ENCODE measurements around the gene RCL1. TPM values are rescaled to one million over a fixed set of nuclear protein-coding genes. Genes with fewer than 3 reads are reported as not detected.

Gene RCL1
- polyA plus RNA-seq, 1 experiment: 5.1 TPM

DNA sequence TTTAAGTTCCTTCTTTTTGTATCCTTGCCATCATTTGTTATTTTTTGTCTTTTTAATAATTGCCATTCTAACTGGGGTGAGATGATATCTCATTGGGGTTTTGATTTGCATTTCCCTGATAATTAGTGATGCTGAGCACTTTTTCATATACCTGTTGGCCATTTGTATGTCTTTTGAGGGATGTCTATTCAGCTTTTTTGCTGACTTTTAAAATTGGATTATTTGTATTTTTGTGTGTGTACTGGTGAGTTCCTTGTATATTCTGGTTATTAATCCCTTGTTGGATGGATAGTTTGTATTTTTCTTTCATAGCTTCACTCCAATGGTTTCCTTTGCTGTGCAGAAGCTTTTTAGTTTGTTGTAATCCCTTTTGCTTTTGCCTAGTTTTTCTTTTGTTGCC, 19.1 kb downstream of the RCL1 start:
- no peak for DNase-seq (ENCODE audit: low read depth)
- ChIA-PET POLR2A (no interaction called here), CTCF (interaction anchor here (0.7 kb wide), 1 partner anchor 174 kb away, joined by 3 read pairs; no protein-coding TSS in a partner anchor)
- no peak overlapping the region for H3K4me3 ChIP-seq (ENCODE audit: low read depth, low read length)
- no peaks in the 10 kb centered on the region for H3K27me3 ChIP-seq (ENCODE audit: control insufficient read depth, insufficient read depth, low read length)
- H3K36me3 ChIP-seq (ENCODE audit: control insufficient read depth, insufficient read depth, low read length): no peaks in the 10 kb centered on the region
- TF ChIP-seq, protein P1, sequence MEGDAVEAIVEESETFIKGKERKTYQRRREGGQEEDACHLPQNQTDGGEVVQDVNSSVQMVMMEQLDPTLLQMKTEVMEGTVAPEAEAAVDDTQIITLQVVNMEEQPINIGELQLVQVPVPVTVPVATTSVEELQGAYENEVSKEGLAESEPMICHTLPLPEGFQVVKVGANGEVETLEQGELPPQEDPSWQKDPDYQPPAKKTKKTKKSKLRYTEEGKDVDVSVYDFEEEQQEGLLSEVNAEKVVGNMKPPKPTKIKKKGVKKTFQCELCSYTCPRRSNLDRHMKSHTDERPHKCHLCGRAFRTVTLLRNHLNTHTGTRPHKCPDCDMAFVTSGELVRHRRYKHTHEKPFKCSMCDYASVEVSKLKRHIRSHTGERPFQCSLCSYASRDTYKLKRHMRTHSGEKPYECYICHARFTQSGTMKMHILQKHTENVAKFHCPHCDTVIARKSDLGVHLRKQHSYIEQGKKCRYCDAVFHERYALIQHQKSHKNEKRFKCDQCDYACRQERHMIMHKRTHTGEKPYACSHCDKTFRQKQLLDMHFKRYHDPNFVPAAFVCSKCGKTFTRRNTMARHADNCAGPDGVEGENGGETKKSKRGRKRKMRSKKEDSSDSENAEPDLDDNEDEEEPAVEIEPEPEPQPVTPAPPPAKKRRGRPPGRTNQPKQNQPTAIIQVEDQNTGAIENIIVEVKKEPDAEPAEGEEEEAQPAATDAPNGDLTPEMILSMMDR (IDR thresholded peaks at IDR 0.05; ENCODE audit: insufficient read depth, low read depth, low read length): no peak

DNA sequence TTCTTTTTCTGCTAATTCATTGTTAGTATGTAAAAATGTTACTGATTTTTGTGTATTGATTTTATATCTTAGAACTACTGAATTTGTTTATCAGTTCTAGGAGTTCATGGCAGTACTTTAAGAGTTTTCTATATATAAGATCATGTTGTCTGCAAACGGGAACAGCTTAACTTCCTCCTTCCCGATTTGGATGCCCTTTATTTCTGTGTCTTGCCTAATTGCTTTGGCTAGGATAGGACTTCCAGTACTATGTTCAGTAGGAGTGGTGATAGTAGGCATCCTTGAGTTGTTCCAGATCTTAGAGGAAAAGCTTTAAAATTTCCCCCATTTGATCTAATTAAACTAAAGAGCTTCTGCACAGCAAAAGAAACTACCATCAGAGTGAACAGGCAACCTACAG, 20.1 kb downstream of the RCL1 start:
- Histone ChIP-seq H3K36me3 (ENCODE audit: control insufficient read depth, insufficient read depth, low read length) (no peaks in the 10 kb centered on the region), H3K4me3 (ENCODE audit: low read depth, low read length) (no peak overlapping the region), H3K27me3 (ENCODE audit: control insufficient read depth, insufficient read depth, low read length) (no peaks in the 10 kb centered on the region)
- TF ChIP-seq, protein P1 (IDR thresholded peaks at IDR 0.05; ENCODE audit: insufficient read depth, low read depth, low read length): no peak
- ChIA-PET CTCF (interaction anchor here (0.9 kb wide), 1 partner anchor 13 kb away, joined by 3 read pairs; no protein-coding TSS in a partner anchor), POLR2A (no interaction called here)
- DNase-seq (ENCODE audit: low read depth): no peak

DNA sequence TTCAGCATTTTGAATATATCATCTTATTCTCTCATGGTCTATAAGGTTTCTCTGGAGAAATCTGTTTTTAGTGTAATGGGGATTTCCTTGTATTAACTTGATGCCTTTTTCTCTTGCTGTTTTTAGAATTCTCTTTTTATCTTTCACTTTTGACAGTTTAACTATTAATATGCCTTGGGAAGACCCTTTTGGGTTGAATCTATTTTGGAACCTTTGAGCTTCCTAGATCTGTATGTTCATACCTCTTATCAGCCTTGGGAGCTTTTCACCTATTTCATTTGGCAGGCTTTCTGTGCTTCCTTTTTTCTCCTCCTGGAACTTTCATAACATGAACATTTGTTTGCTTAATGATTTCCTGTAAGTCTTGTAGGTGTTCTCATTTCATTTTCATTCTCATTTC, 22.2 kb downstream of the RCL1 start:
- POLR2A ChIA-PET: no interaction called here
- CTCF ChIA-PET: interaction anchor here (0.9 kb wide), 1 partner anchor 18 kb away, joined by 3 read pairs; no protein-coding TSS in a partner anchor

DNA sequence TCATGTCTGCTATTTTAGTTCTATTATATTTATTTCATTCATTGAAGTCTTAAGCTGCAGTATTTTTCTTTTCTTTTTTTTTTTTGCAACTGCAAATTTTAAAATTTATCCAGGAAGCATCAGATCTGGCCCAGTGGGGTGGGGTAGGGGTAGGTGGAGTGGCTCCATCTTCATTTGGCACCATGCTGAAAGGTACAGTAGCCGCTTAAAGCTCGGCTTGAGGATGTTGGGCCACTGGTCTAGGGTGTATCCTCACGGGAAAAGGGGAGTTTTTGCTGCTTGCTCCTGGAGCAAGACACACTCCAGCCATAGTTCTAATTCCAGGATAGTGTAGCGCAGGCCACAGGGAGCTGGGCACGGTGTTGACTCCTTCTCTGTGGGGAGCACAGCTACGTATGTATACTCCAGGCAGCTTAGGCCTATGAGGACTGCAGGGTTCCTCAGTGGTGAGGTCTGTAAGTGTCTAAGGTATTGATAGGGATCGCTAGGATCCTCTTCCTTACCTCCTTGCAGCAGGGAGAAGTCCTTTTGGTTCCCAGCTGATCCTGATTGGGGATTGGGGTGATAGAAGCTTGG, 22.7 kb downstream of the RCL1 start:
- TF ChIP-seq, protein P1 (IDR thresholded peaks at IDR 0.05; ENCODE audit: insufficient read depth, low read depth, low read length): no peak
- Histone ChIP-seq H3K27me3 (ENCODE audit: control insufficient read depth, insufficient read depth, low read length) (no peaks in the 10 kb centered on the region), H3K4me3 (ENCODE audit: low read depth, low read length) (no peak overlapping the region), H3K36me3 (ENCODE audit: control insufficient read depth, insufficient read depth, low read length) (no peaks in the 10 kb centered on the region)
- POLR2A ChIA-PET: no interaction called here
- no peak for DNase-seq (ENCODE audit: low read depth)
- CTCF ChIA-PET: interaction anchor here (0.9 kb wide), 1 partner anchor 17 kb away, joined by 3 read pairs; no protein-coding TSS in a partner anchor

More for the DNA sequence above, 22.2 kb downstream of the RCL1 start:
- DNase-seq (ENCODE audit: low read depth): no peak
- TF ChIP-seq, protein P1 (IDR thresholded peaks at IDR 0.05; ENCODE audit: insufficient read depth, low read depth, low read length): no peak
- Histone ChIP-seq H3K27me3 (ENCODE audit: control insufficient read depth, insufficient read depth, low read length) (no peaks in the 10 kb centered on the region), H3K36me3 (ENCODE audit: control insufficient read depth, insufficient read depth, low read length) (no peaks in the 10 kb centered on the region), H3K4me3 (ENCODE audit: low read depth, low read length) (no peak overlapping the region)

DNA sequence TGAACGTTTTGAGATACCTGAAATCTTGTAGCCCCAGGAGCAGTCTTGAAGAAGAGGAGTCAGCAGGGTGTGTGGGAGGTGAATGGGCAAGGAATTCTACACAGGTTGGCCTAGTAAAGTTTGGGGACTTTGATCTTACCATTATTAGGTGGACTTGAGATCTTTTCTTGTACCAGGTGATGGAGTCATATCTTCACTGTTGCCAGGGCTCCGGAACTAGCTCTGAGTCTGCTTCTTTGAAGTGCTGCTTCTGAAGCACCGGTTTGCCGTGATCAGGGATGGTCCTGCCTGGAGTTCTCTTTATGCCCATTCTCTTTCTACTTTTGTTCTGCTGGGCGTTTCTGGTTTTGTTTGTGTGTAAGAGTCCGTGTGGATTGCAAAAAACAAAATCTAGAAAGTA, 27.4 kb downstream of the RCL1 start:
- H3K4me3 ChIP-seq (ENCODE audit: low read depth, low read length): no peak overlapping the region
- POLR2A ChIA-PET: no interaction called here
- CTCF ChIA-PET: interaction anchor here (0.7 to 1.4 kb wide), 2 partner anchors 11 to 18 kb away, joined by 3 read pairs; no protein-coding TSS in a partner anchor
- H3K27me3 ChIP-seq (ENCODE audit: control insufficient read depth, insufficient read depth, low read length): no peaks in the 10 kb centered on the region
- H3K36me3 ChIP-seq (ENCODE audit: control insufficient read depth, insufficient read depth, low read length): no peaks in the 10 kb centered on the region
- TF ChIP-seq, protein P1 (IDR thresholded peaks at IDR 0.05; ENCODE audit: insufficient read depth, low read depth, low read length): no peak
- DNase-seq (ENCODE audit: low read depth): no peak
